Adipose tissue (tissue), 3 donors: Measurements from ENCODE around the gene C6orf163. TPM values are rescaled to one million over a fixed set of nuclear protein-coding genes. Genes with fewer than 3 reads are reported as not detected.
"Not testable (repeated sequence)": the region's sequence is repeated elsewhere in the genome, so short reads cannot be mapped to it uniquely, and the experiment has no call there.

Source experiments
- H3K27ac ChIP-seq: one replicate; pipeline ENCODE4 v1.5.1; 2013; ENCODE audit warnings: low read depth, low read length
- WGBS, 3 donors: extraction: QIAGEN DNeasy Blood & Tissue Kit; methylation state at CpG; one replicate each; pipeline ENCODE4 v1.1.7; 2013; 5-methylcytosine and 5-hydroxymethylcytosine counted together
- polyA plus RNA-seq, 3 donors: library from polyadenylated mRNA; stranded (reverse); fragments of 200-250 nt; gene quantifications; one replicate each; pipeline ENCODE4 v1.2.3, GENCODE V29; 2013
- donor health status: healthy with polysubstance abuse.
- donor health status: Bipolar disorder and iron deficiency.
- donor health status: healthy.

The C6orf163 gene
- 1 to 10 TPM in 1 of 3 donors, under 1 TPM in 2; 0.31 to 3.1 (median 0.34) TPM for polyA plus RNA-seq

- no peak within 1 kb of the TSS for H3K27ac ChIP-seq
- 79 to 87% (median 85%) methylated on average over 2 of the region's 2 CpGs for WGBS, 3 donors
These were observed at the start of gene C6orf163 for GRCh38 chr6:87344731-87345130. Gene C6orf163, plus strand, starts transcription at chr6:87344813. Its CDS starts 287 bp downstream, at chr6:87345100.

- H3K27ac ChIP-seq: no peak overlapping the region
- WGBS, 3 donors: 37 to 68% (median 46%) methylated on average over 1 of the region's 1 CpG
These were observed 47.5 kb upstream of the C6orf163 start for GRCh38 chr6:87297119-87297518.

DNA sequence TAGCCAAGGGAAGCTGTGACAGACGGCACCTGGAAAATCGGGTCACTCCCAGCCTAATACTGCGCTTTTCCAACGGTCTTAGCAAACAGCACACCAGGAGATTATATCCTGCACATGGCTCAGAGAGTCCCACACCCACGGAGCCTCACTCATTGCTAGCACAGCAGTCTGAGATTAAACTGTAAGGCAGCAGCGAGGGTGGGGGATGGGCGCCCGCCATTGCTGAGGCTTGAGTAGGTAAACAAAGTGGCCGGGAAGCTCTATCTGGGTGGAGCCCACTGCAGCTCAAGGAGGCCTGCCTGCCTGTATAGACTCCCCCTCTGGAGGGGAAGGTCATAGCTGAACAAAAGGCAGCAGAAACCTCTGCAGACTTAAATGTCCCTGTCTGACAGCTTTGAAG is 43.3 kb upstream of the C6orf163 start:
- H3K27ac ChIP-seq: not testable (repeated sequence)
- 73 to 89% (median 86%) methylated on average over 9 of the region's 9 CpGs for WGBS, 3 donors

GRCh38 chr6:87308970-87309369 is 35.6 kb upstream of the C6orf163 start:
- H3K27ac ChIP-seq: no peak overlapping the region
- 64 to 75% (median 64%) methylated on average over 4 of the region's 4 CpGs for WGBS, 3 donors

GRCh38 chr6:87312860-87313259 is 31.8 kb upstream of the C6orf163 start:
- WGBS, 3 donors: 0 to 27% (median 26%) methylated on average over 1 of the region's 1 CpG
- no peak overlapping the region for H3K27ac ChIP-seq

DNA sequence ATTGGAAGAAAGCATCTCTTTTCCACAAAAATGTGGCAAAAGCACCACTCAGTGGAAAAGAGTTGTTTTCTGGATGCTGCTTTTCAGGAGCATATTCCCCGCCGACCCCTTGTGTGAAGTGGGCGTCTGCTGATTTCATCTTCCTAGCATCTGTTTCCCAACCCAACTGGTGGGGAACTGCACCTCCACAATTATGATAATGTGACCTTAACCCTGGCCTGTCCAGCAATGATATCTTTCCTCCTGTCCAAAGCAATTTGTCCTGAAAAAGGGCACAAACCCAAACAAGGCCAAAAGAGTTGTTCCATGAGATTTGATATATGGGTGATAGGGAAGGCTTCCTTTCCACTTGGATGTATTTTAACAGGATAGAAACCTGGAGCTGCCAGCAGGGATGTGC is 29.5 kb upstream of the C6orf163 start:
- no peak overlapping the region for H3K27ac ChIP-seq
- 80 to 87% (median 86%) methylated on average over 3 of the region's 3 CpGs for WGBS, 3 donors

GRCh38 chr6:87319271-87319987 is 25.2 kb upstream of the C6orf163 start:
- 80 to 87% (median 84%) methylated on average over 3 of the region's 3 CpGs for WGBS, 3 donors

DNA sequence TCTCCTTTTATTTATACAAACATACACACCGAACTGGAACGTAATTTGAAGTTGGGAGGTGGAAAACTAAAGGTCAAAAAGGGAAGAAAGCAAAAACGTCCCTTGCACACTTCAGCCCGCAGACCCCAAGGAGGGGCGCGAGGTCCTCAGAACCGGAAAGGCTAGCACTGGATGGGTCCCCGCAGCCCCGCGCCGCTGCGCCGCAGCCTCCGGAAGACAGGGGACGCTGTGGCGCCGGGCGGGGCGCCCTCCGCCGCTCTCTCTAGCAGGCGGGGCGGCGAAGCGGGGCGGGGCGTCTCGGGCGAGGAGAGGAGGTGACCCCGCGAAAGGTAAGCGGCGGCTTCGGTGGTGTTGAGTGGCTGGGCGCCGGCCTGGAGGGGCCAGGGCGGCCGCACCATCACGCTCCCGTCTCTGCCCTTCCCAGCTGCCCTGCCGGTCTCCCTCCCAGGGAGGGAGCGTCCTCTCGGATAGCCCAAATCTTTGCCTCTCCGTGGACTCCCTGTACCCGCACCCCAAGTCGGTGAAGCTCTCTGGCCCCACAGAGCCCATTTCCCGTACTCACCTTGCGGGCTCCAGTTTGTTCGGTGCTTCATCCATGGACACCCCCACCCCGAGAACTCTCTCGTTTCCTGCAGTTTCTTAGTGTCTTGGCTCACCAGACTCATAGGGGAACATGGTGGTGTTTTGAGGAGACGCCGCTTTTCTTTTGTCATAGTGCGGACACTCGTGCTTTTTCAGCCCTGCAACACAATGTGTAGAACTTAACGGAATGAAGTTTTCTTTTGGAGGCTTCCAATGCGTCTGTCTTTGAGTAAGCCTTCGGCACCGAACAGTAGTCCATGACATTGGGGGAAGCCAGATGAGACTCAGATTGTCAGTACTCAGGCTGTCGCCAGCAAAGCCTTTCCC is 22.1 kb upstream of the C6orf163 start, which contains the start of gene SMIM8:
TSS of gene SMIM8 (plus strand) at position 285 of the 909 bp plus-strand sequence. CDS start 14,444 bp downstream, outside the sequence.
- WGBS, 3 donors: 1 to 2% (median 1%) methylated on average over 50 to 60 of the region's 60 CpGs
- no peak within 1 kb of the TSS for H3K27ac ChIP-seq

More at GRCh38 chr6:87319271-87319987, 25.2 kb upstream of the C6orf163 start:
- H3K27ac ChIP-seq: no peak overlapping the region

DNA sequence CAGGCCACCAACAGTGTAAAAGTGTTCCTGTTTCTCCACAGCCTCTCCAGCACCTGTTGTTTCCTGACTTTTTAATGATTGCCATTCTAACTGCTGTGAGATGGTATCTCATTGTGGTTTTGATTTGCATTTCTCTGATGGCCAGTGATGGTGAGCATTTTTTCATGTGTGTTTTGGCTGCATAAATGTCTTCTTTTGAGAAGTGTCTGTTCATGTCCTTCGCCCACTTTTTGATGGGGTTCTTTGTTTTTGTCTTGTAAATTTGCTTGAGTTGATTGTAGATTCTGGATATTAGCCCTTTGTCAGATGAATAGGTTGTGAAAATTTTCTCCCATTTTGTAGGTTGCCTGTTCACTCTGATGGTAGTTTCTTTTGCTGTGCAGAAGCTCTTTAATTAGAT is 20.7 kb upstream of the C6orf163 start:
- not testable (repeated sequence) for H3K27ac ChIP-seq
- 100% methylated on average over 1 of the region's 1 CpG for WGBS, 3 donors

DNA sequence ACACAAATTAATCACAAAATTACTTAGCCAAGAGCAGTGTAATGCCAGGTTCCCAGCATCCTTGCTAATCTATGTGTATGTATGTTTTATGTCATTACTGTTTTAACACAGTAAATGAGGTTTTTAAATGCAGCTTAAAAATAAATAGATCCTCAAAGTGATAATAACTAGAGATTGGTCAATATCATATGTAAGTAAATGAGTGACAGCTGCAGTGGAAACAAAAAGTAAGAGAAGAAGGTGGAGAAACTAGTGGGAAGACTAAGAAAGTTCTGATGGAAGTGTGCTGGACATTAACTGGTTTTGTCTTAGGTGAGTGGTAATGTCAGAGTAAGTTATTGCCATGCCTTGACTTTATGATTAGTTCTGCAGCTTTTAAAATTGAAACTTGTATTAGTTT is 13.7 kb upstream of the C6orf163 start:
- H3K27ac ChIP-seq: no peak overlapping the region

DNA sequence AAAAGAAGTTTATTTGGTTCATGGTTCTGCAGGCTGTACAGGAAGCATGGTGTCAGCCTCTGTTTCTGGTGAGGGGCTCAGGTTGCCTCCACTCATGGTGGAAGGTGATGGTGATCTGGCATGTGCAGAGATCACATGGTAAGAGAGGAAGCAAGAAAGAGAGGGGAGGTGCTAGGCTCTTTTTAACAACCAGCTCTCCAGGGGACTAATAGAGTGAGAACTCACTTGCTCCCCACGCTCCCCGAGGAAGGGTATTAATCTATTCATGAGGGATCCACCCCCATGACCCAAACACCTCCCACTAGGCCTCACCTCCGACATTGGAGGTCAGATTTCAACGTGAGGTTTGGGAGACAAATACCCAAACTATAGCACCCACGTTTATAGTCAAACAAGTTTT is 11.6 kb upstream of the C6orf163 start:
- no peak overlapping the region for H3K27ac ChIP-seq
- 74 to 81% (median 78%) methylated on average over 5 of the region's 5 CpGs for WGBS, 3 donors

DNA sequence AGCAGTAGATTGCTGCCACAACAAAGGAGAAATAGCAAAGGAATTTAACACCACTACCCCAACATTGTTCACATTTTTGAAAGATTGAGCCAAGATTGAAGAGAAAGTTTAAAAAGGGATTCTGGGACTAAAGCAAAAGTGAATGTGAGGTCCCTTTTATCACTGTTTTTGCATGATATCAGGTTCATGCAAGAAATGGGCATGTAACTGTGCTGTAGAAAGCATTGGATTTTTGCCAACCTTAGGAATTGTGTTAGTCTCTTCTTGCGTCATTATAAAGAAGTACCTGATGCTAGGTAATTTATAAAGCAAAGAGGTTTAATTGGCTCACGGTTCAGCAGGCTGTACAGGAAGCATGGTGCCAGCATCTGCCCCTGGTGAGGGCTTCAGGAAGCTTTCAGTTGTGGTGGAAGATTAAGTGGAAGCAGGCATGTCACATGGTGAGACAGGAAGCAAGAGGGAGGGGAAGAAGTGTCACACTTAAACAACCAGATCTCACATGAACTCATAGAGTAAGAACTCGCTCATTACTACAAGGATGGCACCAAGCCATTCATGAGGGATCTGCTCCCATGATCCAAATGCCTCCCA is 10.9 kb upstream of the C6orf163 start:
- 52 to 60% (median 53%) methylated on average over 3 of the region's 3 CpGs for WGBS, 3 donors
- H3K27ac ChIP-seq: no peak overlapping the region

DNA sequence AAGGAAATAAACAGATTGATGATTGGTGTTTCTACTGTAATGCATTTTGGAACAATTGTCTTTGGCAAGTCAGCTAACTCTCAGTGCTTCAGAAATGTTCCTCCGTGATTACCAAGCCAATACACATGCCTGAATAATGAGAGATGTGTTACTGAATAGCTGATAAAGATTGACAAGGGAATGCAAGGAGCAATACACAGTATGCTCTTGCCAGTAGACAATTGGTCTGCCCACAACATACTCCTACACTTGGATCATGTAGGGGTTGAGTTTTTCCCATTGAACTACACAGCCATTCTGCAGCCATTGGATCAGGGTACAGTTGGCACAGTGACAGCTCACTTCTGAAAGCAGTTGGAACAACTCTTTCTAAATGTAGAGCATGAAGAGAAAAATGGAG is 9.9 kb upstream of the C6orf163 start:
- 65 to 83% (median 74%) methylated on average over 1 of the region's 1 CpG for WGBS, 3 donors
- H3K27ac ChIP-seq: no peak overlapping the region

GRCh38 chr6:87336367-87336766 is 8.2 kb upstream of the C6orf163 start:
- H3K27ac ChIP-seq: no peak overlapping the region
- 85 to 91% (median 90%) methylated on average over 4 of the region's 4 CpGs for WGBS, 3 donors

- no peak overlapping the region for H3K27ac ChIP-seq
- 87 to 95% (median 93%) methylated on average over 4 of the region's 4 CpGs for WGBS, 3 donors
These were observed 4.4 kb upstream of the C6orf163 start for GRCh38 chr6:87340230-87340629.

DNA sequence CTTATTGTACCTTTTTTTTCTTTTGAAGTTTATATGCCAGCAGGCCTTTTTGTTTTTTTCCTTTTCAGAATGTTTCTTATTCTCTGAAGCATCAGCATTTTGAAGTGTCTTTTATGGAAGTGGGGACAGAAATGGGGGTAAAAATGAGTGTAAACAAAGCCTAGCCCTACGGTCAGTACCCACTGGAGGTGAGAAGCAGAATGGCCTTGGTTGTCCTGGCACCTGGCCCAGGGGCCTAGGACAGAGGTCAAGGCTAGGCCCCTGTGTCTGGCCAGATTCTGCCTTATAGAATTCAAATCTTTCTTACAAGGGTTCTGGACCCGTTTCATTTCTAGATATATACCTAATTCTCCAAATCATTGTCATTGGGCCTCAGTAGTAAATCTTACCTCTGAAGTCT is 3.5 kb upstream of the C6orf163 start:
- no peak overlapping the region for H3K27ac ChIP-seq
- WGBS, 3 donors: 46 to 93% (median 93%) methylated on average over 2 of the region's 2 CpGs

DNA sequence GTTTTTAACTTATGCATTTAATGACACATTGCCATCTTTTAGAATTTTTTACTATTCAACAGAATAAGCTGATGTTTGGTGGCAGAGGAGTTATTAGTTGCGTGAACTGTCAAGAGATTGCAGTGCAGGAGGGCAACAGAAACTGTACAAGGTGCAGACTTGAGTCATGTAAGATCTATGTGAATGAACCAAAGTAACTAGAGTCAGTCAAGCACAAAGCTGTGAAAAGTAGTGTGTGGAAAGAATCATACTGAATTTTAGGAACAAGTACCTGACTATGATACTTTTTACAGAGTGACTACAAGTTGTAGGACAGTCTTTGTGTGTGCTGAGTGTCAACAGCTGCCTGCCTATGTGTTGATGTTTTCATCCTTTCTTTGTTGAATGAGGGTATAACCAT is 2.7 kb upstream of the C6orf163 start:
- H3K27ac ChIP-seq: no peak overlapping the region
- WGBS, 3 donors: 98 to 100% (median 100%) methylated on average over 1 of the region's 1 CpG

DNA sequence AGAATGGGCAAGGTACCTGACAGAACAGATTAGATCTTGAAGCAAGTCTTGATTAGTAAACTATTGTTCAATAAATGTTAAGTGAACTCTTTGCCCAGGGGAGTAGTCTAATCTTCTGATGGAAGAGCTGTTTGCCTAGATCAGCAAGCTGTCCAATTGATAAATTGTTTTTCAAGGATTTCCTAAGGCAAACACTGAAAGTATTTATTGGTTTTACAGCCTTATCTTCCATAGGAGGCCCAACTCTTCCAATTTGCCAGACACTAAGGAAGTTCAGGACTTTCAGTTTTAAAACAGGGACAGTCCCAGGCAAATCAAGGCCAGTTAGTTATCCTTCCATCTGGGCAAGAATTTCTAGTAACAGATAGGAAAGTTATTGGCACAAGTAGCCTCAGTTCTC is 1.8 kb upstream of the C6orf163 start:
- no peak overlapping the region for H3K27ac ChIP-seq

GRCh38 chr6:87346700-87347099 is 2.1 kb downstream of the C6orf163 start:
- 82 to 94% (median 93%) methylated on average over 3 of the region's 3 CpGs for WGBS, 3 donors
- H3K27ac ChIP-seq: no peak overlapping the region
